Measurements from ENCODE around the gene CDC42EP2.

The CDC42EP2 gene

DNA sequence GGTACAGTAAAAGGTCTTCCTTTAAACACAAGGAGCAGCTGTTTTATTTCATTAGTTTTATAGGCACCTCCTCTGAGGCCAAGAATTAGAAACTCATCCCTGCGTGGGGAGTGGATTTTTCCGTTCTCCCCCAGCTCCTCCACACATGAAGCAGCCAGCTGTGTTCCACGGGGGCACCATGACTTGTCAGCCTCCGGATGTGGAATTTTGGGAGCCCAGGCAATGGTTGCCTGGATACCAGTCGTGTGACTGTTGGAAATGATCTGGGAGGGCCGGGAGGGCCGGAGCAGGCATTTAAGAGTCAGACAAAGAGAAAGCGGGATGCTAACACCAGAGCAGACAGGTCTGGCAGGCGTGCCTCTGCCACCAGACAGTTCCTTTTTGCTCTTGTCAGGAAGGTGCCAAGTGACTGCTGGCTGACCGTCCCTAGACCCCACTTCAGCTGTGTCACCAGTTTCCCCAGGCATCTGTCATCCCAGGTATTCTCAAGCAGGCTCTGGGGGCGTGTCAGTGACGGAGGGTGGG lies 15.9 kb upstream of the CDC42EP2 start:
- DNase-seq: no peak

DNA sequence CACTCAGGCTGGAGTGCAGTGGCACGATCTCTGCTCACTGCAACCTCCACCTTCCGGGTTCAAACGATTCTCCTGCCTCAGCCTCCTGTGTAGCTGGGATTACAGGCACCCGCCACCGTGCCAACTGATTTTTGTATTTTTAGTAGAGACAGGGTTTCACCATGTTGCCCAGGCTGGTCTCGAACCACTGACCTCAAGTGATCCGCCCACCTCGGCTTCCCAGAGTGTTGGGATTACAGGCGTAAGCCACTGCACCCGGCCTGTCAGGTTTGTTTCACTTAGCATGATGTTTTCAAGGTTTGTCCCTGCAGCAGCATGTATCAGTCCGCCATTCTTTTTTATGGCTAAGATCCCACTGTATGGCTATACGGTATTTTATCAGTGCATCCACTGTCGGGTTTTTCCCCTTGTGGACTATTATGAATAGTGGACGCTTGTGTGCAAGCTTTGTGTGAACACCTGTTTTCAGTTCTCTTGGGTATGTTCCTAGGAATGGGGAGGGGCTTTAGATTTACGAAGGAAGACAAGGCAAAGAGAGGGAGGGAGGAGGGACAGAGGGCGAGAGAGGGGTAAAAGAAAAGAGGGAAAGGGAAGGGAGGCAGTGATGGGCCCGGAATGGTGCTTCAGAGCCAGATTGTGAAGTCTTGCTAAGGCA lies 13.9 kb upstream of the CDC42EP2 start:
- DNase-seq: no peak

DNA sequence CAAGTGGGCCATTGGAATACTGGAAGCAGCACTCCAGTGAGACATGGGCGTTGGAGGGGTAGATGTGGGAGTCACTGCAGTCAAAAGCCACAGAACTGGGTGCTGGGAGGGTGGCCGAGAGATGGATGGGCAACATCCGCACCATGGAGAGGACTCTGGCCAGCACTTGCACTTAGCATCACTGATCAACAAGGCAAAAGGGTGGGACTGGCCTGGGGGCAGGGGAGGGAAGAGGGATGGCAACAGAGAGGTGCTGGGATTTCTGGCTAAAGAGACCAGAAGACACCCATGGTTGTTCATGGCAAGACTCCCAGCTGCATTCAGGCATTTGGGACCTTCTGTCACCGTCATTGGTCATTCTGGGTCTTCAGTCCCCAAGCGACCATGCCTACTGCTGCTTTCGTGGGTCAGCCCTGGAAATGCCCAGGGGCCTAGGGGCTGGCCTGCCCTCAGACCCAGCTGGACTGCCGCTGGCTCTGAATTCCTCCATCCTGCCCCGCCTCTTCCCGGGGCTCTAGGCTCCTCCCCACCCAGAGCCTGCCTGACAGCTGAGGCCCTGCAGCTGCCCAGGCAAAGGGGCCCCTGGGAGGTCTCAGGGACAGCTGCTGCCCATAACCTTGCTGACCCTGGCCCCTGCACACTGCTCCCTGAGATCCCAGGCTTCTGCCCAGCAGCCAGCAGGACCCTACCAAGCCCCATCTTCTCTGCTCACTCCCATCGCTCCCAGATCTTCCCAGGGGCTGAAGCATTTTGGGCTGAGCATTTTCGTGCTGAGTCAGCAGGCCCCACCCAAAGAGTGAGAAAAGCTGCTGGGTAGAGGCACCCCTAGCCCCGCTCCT lies 13.0 kb upstream of the CDC42EP2 start:
- no peak for DNase-seq

DNA sequence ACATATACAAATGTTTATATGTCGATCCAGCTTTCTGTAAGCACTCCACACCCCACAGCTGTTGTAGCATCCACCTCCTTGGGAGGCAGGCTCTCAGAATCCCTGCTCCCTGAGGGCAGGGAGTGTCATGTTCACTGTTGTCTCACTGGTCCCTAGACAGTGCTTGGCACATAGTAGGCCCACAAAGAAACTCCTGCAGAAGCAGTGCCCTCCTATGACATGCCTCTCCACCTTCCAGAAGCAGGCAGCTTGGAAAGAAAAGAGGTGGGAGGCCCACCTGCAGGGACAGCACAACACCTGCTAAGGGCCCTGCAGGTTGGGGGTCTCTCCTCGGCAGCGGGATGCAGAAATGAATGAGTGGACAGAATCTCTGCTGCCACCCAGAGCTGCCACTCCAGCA lies 11.1 kb upstream of the CDC42EP2 start:
- no peak for DNase-seq

DNA sequence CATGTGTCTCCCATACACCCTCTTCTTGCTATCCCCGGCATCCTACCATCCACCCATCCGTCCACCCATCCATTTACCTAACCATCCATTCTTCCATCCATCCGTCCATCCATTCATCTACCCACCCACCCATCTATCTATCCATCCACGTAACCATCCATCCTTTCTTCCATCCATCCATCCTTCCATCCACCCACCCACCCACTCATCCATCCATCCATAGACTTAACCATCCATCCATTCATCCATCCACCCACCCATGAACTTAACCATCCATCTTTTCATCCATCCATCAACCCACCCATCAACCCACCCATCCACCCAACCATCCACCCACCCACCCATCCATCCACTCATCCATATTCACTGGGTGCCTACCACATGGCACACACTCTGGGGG lies 10.6 kb upstream of the CDC42EP2 start:
- DNase-seq: no peak

DNA sequence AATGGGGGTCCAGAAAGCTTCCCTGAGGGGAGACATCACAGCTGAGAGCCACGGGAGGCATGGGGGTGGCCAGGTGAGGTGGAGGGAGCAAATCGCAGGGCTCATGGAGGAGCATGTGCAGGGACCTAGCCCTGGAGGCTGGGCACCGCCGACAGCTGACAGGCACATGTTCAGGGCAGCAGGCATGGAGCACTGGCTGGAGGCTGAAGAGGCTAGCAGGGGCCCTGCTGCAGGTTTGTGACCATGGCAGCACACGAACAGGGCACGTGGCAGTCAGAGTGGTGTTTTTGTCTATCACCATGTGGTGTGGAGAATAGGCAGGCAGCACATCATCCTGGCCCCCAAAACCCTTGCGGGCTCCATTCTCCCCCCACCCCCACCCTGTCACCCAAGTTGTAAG lies 10.1 kb upstream of the CDC42EP2 start:
- no peak for DNase-seq

DNA sequence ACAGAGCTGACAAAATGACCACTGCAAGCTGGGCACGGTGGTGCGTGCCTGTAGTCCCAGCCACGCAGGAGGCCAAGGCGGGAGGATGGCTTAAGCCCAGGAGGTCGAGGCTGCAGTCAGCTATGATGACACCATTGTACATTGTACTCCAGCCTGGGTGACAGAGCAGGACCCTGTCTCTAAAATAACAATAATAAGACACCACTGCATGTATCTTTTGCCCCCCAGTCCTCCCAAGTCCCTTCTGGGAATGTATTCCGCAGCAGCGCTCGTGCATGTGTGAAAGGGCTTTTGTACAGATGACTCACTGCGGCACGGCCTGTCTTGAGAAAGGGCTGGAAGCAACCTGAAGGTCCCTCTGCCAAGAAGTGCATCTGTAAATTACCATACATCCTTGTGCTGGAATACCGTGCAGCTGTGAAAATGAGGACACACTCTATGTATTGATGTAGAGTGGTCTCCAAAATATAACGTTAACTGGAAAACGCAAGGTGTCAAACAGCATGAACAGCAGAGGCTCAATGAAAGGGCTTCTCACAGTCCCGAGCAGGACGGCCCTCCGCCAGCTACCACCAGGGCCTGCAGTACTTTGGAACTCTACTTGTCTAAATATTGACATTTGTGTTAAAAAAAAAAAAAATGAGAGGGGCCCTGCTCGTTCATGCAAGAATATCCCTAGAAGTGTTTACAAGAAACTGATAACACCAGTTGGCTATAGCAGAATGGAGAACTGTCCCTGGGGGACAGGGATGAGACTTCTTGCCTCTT lies 9.0 kb upstream of the CDC42EP2 start:
- no peak for DNase-seq

DNA sequence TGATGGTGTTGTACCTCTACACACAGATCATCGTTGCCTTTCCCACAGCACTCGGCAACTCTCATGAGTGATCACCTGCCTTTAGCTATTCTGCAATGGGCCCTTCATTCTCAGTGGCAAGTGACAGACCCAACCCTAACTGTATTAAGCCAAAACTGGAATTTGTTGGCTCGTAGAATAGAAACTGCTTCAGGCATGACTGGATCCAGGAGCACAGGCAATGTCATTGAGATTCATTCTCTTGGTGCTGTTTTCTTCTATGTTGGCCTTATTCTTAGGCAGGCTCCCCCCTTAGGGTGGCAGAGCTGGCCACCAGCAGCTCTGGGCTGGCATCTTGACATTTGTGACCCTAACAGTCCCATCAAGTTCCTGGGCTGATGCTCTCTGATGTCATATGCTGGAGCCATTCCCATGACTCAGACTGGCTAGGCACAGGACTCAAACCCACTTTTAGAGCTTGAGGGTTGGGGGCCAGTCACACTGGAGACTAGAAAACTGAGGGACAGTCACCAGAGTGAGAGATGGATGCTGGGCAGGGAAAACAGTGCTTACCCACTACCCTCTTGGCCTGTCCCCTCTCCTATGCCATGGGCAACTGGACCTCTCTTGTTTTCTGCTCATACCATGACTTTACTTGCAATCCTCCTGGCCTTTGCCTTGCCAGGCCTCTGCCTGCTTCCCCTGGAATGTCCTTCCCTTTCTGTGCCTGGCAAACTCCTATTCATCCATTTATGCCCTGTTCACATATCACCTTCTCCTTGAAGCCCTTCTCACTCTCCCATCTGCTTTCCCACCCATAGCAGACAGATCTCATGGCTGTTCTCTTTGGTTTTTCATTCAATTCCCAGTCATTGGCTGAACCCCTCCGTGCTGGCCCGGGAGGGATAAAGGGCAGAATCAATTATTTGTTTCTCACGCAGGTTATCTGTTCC lies 7.1 kb upstream of the CDC42EP2 start:
- DNase-seq: no peak

DNA sequence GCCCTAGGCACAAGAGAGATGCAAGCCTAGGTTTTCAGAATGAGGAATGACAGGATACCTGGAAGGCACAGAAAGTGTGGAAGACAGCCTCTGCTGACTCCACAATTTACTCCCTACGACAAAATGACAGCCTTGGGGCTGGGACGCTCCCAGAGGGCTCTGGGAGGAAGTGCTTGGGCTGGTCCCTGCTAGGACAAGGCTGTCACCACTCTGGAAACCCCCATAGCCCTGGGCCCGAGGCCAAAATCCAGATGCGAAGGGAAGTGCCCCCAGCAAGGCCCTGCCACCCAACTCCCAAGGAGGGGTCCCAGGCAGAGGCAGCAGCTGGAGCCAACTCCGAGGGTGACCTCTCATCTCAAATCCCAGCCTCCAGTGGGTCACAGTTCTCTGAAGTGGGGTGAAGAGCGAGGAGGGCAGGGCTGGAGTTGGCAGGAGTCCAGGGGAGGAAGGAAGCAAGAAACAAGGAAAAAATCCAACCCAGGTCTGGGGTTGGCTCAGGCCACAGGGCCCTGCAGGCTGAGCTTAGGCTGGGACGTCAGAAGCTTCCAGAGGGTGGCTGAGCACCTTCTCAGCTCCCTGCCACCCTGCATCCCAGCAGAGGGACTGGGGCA lies 6.3 kb upstream of the CDC42EP2 start:
- DNase-seq: no peak

DNA sequence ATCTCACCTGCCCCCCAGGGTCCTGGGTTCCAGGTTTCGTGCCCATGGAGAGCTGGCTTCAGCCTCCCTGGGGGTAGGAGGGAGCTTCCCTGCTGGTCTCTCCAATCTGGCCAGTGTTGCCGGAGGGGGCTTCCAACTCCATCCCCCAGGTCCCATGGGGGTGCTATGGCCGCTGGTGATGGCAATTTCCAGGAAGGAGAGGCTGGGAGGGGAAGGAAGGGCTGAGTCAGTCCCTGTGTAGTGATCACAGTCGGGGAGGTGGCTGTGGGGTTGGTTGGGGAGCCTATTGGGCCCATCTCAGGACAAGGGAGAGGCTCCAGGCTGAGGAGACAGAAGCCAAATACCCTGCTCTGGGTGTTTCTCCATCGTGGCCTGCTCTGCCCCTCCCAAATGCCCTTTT lies 5.7 kb upstream of the CDC42EP2 start:
- DNase-seq: no peak

DNA sequence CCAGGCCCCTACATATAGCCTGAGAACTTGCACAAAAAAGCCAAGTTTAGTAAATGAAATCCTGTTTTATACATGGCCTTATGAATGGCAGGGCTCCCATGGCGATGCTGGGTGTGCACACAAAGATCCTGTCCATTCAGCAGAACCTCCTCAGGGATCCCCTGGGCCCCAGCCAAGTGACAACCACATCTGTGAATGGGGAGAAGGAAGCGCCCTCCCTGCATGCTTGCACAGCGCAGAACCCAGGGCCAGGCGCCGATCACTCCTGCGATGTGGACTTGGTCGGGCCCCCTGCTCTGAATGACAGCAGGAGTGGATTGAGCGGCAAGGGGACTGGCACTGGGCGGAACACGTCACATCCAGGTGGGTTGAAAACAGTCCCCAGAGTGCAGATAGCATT lies 4.5 kb upstream of the CDC42EP2 start:
- DNase-seq: no peak

DNA sequence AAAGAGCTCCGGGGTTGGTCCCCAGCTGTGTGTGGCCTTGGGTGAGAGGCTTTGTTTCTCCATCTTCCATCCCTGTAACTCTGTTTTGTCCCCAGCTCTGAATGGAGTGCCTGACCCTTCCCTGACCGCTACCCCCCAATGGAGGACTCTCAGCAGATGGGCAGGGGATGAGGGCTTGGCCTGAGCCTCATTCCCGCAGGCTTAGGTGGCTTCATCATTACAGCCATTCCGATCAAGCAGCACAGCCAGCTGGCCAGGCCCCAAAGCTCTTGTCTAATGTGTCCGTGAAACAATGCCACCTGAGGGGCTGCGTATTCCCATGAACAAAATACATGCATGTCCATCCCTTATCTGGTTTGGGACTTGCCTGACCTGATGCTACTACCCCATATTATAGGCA lies 3.9 kb upstream of the CDC42EP2 start:
- no peak for DNase-seq

DNA sequence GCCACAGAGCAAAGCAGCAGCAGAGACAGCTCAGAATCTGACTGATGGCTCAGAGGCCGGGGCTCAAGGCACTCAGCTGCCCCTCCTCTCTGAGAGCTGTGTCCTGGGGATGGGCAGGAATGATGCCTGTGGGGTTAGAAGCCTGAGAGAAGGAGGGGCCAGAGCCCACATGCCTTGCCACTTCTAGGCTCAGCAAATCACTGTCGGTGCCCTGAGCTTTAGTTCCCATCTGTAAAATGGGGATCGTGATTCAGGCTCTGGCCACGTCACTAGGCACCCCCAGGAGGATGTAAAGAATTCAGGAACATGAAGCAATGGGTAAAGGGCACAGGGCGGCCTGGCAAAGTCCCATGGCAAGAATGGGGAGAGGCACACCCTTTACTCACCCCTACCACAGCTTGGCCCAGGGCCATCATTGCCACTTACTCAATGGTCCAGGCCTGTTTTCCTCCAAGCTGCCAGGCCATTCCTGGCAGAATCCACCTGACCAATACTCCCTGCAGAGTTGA lies 3.4 kb upstream of the CDC42EP2 start:
- DNase-seq: no peak

DNA sequence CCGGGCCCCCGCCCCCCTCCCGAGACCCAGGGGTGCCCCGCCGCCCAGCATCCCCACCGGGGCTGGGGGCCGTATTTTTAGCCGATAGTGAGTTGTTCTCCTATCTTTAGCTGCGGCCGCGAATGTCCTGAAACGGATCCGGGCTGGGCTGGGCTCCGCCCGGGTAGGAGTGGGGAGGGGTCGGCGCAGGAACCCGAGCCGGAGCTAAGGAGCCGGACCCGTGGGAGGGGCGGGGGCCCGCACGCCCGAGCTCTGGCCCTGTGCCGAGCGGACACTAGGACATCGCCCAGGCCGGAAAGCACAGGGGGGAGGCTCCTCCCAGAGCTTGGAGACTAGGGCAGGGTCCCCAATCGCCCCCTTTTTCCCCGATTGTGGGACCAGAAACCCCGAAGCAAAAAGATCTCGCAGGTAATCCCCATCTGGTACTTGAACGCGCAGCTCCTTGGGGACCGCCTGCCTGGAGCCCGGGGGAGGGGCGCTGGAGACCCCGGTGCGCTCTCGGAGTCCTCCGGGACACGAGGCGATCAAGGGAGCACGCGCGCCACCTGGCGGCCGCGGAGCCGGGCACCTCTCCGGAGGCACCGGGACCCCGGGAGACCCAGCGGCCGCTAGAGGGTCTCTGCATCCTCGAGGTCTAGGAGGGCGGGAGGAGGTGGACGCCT lies 669 bp downstream of the CDC42EP2 start:
- peak; percentile 74 to 80 for DNase-seq

DNA sequence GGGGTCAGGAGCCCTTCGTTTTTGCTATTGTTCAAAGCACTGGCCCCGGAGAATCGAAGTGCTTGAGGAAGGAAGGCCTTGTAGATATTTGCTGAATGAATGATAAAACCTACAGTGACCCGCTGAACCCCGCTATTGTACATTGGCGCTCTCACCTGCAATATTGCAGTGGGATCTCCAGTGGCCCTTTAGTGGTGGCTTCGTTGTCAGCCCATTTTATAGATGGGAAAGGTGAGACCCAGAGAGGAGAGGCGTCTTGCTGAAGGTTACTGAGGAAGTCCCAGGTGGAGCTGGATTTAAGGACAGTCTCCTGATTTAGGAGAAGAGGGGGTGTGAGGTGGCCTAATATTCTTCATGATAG lies 1.2 kb downstream of the CDC42EP2 start:
- DNase-seq: no peak

DNA sequence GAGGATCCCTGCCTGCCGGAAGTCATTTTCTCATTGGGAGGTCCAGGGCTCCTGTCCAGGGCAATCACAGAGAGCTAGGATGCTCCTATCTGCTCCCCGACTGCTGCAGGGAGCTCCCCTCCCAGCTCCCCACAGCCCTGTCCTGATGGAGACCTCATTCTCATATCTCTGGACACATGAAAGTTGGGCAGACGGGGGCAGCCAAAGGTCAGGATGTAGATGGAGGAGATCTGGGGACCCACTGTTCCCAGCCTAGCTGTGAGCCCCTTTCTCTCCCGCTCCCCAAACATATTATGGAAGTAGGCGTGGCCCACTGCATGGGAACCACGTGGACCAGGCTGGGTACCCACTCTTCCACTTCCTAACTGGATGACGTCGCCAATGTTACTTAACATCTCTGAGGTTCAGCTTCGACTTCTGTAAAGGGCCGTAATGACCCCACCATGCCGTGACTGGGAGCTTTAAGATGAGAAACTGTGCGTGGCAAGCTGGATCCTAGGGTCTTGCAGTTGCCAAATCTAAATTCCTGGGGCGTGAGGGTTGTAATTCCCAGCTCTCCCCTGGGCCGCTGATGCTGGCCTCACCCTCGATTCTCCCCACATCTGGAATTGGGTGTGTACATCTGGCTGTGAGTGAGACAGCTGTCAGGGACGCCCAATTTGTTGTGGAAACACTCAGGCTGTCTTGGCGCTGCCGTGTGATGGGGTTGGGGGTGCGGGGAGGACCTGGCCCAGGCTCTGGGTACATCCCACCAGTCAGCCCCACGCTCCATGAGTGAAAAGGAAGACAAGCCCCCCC lies 1.8 kb downstream of the CDC42EP2 start:
- no peak for DNase-seq

DNA sequence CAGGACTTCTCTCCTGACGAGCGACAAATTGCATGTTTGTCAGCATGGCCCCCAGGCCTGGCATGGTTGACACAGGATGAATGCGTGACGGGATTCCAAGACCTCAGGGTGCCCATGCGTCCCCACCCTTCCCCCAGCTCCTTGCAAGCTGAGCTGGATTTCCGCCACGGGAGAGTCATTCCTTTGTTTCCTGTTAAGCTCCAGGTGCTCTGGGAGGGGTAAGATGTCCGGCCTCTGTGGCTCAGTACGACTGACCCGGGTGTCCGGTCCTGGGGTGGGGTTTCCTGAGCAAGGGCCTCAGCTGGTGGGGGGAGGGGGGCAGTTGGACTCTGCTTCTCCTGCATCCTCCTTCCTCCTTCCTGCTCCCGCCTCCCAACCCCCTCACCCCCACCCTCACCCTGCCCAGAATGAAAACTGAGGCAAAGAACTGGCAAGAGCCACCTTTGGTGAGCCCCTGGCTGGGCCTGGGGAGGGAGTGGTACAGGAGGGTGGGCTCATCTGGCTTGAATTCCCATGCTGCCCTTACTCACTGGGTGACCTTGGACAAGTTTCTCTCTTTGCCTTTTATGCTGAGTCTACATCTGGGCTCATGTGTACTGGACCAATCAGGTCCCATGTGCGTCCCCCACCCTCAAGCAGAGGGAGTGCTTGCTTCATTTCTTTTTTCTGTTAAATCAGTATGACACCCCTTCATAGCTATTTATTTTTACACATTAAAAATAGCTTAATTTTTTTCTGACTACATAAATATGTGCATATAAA lies 2.5 kb downstream of the CDC42EP2 start:
- no peak for DNase-seq

DNA sequence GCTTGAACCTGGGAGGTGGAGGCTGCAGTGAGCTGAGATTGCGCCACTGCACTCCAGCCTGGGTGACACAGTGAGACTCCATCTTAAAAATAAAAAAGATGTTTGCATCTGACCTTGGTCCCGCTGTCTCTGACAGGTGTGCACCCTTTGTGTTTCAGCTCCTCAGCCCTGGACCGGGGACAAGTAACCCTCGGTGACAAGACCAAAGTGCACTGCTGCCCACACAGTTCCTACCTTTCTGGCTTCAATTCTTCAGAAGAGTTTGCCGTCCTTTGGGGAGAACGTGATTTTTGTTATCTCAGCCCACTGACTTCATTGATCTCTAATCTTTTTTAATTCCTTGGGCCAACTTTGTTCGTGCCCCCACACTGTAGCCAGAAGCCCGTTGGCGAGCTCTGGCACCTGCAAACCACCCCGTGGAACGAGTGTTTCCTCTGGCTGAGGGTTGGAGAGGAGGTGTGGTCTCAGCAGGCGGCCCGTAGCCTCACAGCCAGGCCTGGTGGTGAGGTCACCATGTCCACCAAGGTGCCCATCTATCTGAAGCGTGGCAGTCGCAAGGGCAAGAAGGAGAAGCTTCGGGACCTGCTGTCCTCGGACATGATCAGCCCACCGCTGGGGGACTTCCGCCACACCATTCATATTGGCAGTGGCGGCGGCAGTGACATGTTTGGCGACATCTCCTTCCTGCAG lies 5.9 kb downstream of the CDC42EP2 start:
- no peak for DNase-seq

DNA sequence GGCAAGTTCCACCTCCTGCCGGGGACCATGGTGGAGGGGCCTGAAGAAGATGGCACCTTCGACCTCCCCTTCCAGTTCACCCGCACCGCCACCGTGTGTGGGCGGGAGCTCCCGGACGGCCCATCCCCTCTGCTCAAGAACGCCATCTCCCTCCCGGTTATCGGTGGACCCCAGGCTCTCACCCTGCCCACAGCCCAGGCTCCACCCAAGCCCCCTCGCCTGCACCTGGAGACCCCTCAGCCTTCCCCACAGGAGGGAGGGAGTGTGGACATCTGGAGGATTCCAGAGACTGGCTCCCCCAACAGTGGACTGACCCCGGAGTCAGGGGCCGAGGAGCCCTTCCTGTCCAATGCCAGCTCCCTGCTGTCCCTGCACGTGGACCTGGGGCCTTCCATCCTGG lies 6.4 kb downstream of the CDC42EP2 start:
- no peak for DNase-seq
